Cardiac muscle cell (in vitro differentiated cells and primary cell): Measurements from ENCODE around the gene DDIT4. TPM values are rescaled to one million over a fixed set of nuclear protein-coding genes. Genes with fewer than 3 reads are reported as not detected.

Experiments
- DNase-seq, 2 donors: peaks; one replicate each; pipeline versions ENCODE4 v3.0.0 to v3.0.0-alpha.2; 2010 to 2017; ENCODE audit warnings: low read depth in 1 of 2, low spot score in 1 of 2
- H3K27ac ChIP-seq: fragments of 200-600 bp; sonication (generic); 2 replicates; pipeline ENCODE4 v1.5.1; 2016
- H3K27me3 ChIP-seq: fragments of 200-600 bp; sonication (generic); 2 replicates; pipeline ENCODE4 v1.6.0; 2016; ENCODE audit warnings: control low read depth
- H3K36me3 ChIP-seq: fragments of 200-600 bp; sonication (generic); 2 replicates; pipeline ENCODE4 v1.5.1; 2016; ENCODE audit warnings: control low read depth
- H3K4me1 ChIP-seq: fragments of 200-600 bp; sonication (generic); 2 replicates; pipeline ENCODE4 v1.8.1; 2017; ENCODE audit warnings: low read depth, mild to moderate bottlenecking, mixed run types
- H3K4me3 ChIP-seq: fragments of 200-600 bp; sonication (generic); 2 replicates; pipeline ENCODE4 v1.5.1; 2016; ENCODE audit warnings: mild to moderate bottlenecking
- H3K9me3 ChIP-seq: fragments of 200-600 bp; sonication (generic); 2 replicates; pipeline ENCODE4 v1.5.1; 2017; ENCODE audit warnings: low read depth, mild to moderate bottlenecking, control low read depth
- polyA plus RNA-seq: library from polyadenylated mRNA; unstranded; fragments of >200 nt; fragmentation: Nextera tagmentation; extraction: Ambion mirVana; gene quantifications from 2 replicates; pipeline ENCODE4 v1.2.1, GENCODE V29; 2016
- total RNA-seq: library from RNA; depleted of rRNA; stranded (reverse); fragments of >200 nt; gene quantifications from 2 replicates; pipeline ENCODE4 v1.2.3, GENCODE V29; 2016
- TF ChIP-seq, protein P1 (sequence below): IDR thresholded peaks from 2 replicates; pipeline ENCODE4 v1.5.1; 2012; ENCODE audit warnings: low read depth, mild to moderate bottlenecking, low read length

The DDIT4 gene
- total and polyA plus RNA-seq, 2 experiments from 2014 or later: 210 to 213 TPM

DNA sequence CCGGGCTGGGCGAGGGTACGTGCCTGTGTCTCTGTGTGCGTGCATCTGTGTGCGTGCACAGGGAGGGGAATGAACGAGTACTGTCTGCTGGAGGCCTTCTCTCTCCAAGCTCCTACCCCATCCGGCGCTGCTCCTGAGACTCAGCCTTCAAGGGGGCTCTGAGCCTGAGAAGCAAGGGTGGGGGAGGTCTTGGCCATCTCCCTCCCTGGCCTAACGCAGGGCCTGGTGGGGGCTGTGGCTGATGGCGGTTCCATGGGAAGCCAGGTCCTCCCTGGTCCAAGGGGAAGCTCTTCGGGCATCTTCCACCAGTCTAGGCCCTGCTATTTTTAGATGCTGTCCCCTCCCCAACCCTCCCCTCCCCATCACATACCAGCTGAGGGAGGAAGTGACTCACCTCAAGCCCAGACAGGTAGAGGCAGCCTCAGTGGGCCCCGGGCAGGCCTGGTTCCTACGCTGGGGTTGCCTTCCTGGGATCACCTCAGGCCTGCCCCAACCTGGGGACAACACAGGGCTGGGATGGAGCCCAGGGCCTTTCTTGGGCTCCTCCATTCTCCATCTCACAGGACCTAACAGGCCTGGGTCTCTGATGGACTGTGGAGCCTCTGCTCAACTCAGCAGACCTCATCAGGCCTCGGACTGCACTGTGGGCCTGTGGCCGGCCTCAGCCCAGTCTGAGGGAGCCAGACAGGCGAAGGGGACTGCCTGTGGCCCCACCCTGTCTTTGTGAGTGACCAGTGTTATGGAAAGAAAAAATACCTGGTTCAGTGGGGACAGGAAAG is 48.7 kb downstream of the DDIT4 start:
- H3K27me3 ChIP-seq: no peaks in the 10 kb centered on the region
- DNase-seq: no peak
- H3K9me3 ChIP-seq: no peaks in the 10 kb centered on the region
- TF ChIP-seq, protein P1, sequence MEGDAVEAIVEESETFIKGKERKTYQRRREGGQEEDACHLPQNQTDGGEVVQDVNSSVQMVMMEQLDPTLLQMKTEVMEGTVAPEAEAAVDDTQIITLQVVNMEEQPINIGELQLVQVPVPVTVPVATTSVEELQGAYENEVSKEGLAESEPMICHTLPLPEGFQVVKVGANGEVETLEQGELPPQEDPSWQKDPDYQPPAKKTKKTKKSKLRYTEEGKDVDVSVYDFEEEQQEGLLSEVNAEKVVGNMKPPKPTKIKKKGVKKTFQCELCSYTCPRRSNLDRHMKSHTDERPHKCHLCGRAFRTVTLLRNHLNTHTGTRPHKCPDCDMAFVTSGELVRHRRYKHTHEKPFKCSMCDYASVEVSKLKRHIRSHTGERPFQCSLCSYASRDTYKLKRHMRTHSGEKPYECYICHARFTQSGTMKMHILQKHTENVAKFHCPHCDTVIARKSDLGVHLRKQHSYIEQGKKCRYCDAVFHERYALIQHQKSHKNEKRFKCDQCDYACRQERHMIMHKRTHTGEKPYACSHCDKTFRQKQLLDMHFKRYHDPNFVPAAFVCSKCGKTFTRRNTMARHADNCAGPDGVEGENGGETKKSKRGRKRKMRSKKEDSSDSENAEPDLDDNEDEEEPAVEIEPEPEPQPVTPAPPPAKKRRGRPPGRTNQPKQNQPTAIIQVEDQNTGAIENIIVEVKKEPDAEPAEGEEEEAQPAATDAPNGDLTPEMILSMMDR: no peak
- no peak overlapping the region for H3K4me3 ChIP-seq
- H3K36me3 ChIP-seq: no peaks in the 10 kb centered on the region
- peak overlapping the region; percentile 76 for H3K27ac ChIP-seq
- H3K4me1 ChIP-seq: peaks cover 47% of the 10 kb centered on the region

DNA sequence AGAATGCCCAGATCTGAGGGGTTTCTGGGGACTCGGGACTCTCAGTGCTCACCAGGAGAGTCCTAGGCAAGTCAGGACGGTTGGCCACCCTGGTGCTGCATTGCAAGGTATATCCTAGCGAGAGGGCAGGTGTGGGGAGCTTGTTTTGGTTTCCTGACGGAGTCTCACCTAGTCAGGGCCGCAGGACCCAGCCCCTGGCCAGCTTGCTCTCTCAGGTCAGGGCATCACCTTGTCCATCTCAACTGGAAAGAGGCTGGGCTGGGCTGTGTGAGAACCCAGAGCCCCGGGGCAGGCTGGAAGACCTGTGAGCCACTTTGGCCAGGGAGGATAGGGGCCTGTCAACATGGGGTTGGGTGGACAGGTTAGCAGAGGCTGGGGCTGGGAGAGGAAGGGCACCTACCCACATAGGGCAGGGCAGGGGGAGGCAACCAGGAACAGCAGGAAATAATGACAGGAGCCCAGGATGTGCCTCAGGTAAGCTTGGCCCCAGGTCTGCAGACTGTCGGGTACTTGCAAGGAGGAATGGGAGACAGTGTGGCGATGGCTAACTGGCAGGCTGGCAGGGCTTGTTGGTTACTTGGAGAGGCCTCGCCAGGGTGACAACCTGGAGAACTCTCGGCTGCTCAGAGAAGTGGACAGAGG is 49.5 kb downstream of the DDIT4 start:
- H3K27ac ChIP-seq: peak overlapping the region; percentile 76
- H3K27me3 ChIP-seq: no peaks in the 10 kb centered on the region
- TF ChIP-seq, protein P1: no peak
- H3K36me3 ChIP-seq: no peaks in the 10 kb centered on the region
- H3K4me1 ChIP-seq: peaks cover 53% of the 10 kb centered on the region
- H3K4me3 ChIP-seq: no peak overlapping the region
- no peaks in the 10 kb centered on the region for H3K9me3 ChIP-seq
- no peak for DNase-seq

DNA sequence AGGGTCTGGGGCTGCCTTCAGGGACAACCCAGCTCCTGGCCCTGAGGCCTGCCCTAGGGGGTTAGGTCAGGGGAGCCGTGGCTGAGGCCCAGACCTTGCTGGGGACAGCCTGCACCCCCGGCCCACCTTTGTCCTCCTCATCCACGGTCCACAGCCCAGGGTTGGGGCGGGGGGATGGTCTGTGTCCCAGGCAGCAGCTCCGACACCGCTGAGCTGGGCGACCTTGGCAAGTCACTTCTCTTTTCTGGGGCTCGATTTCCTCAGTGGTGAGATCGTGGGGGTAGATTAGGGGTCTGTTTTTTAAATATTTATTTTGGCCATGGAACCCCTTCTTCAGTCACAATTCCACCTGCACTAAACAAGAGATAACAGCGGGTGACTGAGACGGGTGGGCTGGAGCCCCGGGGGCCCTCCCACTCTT is 50.1 kb downstream of the DDIT4 start:
- DNase-seq: no peak
- TF ChIP-seq, protein P1: no peak
- no peaks in the 10 kb centered on the region for H3K27me3 ChIP-seq
- no peaks in the 10 kb centered on the region for H3K36me3 ChIP-seq
- H3K9me3 ChIP-seq: no peaks in the 10 kb centered on the region
- H3K27ac ChIP-seq: no peak overlapping the region
- H3K4me1 ChIP-seq: peaks cover 56% of the 10 kb centered on the region
- H3K4me3 ChIP-seq: no peak overlapping the region

Other genes starting within 250 kb of the DDIT4 start
- 1.3 and 5.0 TPM in 2 replicates for gene SPOCK2, start 185.4 kb upstream of the DDIT4 start, total RNA-seq
- 0.85 and 3.9 TPM in 2 replicates for gene SPOCK2, start 185.4 kb upstream of the DDIT4 start, polyA plus RNA-seq
- 92.2 and 103 TPM in 2 replicates for gene ANAPC16, start 57.9 kb upstream of the DDIT4 start, total RNA-seq
- 242 and 283 TPM in 2 replicates for gene ANAPC16, start 57.9 kb upstream of the DDIT4 start, polyA plus RNA-seq
- gene ASCC1, start 57.6 kb upstream of the DDIT4 start, total RNA-seq: 41.3 and 47.9 TPM in 2 replicates
- gene ASCC1, start 57.6 kb upstream of the DDIT4 start, polyA plus RNA-seq: 58.4 and 61.0 TPM in 2 replicates
- gene DNAJB12, start 81.0 kb downstream of the DDIT4 start, total RNA-seq: 29.3 and 32.0 TPM in 2 replicates
- gene DNAJB12, start 81.0 kb downstream of the DDIT4 start, polyA plus RNA-seq: 23.8 and 34.2 TPM in 2 replicates